HG03103 (cell line): ENCODE data around the gene CNTN1.

Experiments used
- ATAC-seq: cut with Tn5 transposase; IDR thresholded peaks from one replicate; pipeline ENCODE4 v1.9.1; 2021; ENCODE audit warnings: low read depth; ENCODE audit not compliant: unreplicated experiment

CNTN1 gene

DNA sequence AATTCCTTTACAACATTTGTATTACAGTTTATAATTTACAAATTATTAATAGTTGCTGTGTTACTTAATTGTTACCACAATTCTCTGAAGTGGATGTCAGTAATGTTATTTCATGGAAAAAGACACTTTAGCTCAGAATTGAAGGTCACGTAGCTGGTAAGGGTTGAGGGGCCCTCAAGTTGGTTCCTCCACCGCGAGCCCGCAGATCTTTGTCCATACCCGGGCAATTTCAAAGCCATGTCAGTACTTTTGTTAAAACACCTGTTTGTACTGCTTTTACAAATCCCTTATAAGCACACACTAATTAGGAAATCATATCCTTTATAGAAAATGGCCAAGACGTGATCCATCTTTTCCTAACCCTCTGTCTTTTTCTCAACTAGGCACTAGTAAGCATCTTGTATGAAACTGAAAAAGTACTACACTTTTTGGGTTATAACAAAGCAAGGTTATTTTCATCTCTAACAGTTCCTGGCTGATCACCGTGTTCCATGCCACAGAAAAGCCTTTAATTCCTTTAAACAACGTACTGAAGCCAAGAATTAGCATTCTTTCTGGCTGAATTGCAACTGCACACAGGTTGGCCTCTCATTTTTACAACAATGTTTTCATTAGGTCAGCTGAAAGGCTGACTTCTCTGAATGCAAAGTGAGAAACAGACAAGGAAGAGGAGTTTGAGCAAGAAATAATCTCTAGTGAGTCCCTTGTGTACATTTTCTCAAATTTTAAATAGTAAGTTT, 76.1 kb downstream of the CNTN1 start:
- ATAC-seq = no peak

DNA sequence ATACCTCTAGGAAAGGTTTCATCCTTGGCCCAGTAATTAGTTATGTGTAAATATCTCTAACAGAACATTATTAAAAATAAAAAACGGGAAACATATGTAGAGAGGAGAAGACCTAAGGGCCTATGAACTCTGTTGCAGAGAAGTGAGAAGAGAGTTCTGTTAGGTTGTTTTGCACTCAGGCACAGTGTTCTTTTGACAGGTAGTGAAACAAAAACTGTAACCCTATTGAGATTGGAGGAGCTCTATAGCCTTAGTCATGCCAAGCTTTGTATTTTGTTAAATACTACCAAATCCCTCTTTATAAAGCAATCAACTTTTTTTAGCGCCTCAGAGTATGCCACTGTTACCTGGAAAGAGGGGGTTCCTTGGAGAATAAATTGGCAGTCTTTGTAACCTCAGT, 77.6 kb downstream of the CNTN1 start:
- ATAC-seq = no peak

DNA sequence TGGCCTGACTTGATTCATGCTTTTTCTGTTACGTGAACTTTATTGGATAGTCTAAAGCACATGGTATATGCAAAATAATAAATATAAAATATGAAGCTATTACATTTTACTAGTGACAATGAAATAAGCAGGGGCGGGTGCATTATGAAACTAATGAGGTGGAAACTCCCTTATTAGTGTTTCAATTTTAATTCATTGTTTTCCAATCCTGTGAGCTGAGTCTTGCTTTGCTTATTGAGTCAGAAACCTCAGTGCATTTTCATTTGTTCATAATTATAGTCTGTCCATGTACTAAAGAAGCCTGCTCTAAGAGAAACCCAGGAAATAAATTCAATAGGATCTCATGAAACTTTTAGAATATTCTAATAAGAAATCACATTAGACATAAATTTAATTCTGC, 78.5 kb downstream of the CNTN1 start:
- no peak for ATAC-seq

DNA sequence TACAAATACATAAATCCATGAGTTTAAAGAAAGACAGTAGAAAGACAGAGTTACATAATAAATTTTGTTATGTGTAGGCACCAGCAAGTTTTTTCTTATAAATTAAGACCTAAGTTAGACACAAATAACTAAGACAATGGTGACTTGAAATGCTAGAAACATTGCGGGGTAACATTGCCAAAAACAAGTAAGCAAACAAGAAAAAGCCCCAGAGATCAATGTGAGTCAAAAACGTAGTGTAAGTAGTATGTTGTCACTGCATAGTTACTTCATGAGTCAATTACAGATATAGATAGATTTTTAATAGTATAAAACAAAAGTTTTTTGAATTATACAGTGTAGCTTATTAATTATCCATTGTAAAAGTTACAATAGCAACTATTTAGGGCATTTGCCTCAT, 83.4 kb downstream of the CNTN1 start:
- ATAC-seq = no peak

GRCh38 chr12:40784102-40784501, 91.9 kb downstream of the CNTN1 start:
- no peak for ATAC-seq

DNA sequence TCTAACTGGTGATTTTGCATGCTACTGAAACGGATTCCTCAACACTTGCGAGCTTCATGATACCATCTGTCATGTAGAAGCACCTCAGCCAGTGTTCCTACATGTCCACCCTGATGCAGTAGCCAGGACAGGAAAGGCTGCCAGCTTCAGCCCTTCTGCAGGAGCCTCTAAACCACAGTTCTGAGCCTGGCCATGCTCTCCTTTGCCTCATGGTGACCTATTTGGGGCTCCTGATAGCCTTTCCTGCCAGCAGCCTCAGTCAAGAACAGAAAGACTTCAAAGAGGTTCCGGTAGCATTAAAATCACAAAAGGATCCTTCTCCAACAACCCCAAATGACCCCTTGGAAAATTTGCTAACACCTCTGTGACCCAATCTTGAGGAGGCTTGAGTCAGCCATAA, 96.0 kb downstream of the CNTN1 start:
- no peak for ATAC-seq

GRCh38 chr12:40792792-40793386, 100.7 kb downstream of the CNTN1 start:
- no peak for ATAC-seq

GRCh38 chr12:40793471-40793870, 101.2 kb downstream of the CNTN1 start:
- no peak for ATAC-seq

DNA sequence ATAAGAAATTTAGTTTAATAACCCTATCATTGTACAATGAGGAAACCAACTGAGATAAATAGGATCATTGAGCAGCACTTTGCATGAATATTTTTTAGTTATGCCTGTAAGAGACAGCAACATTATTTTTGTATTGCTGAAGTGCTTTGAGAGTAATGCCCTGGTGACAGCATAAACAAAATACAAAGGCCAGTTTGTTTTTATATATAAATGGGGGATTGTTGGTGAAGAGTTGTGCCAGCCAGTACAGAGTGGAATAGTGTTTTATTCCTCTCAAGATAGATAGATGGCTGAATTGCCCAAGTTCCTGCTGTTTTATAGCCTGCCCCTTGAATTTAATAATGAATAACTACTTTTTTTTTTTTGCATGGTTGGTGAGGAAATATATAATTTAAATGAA, 101.8 kb downstream of the CNTN1 start:
- ATAC-seq = no peak

- no peak for ATAC-seq
Observed at GRCh38 chr12:40801082-40801481, 108.8 kb downstream of the CNTN1 start.

DNA sequence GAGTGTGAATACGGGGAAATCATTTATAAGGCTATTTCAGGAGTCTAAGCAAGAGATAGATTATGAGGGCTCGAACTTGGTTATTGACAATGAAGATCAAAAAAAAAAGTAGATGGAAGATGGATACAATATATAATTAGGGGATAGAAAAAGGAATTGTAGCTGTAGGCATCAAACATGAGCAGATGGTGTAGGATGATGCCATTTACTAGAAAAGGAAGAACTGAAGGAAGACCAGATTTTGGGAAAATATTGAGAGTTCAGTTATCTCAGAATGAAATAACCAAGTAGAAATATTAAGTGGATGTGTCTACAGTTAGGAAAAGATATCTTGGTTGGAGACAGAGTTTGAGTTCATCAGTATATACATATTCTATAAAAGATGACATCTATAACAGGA, 109.6 kb downstream of the CNTN1 start:
- ATAC-seq = no peak

DNA sequence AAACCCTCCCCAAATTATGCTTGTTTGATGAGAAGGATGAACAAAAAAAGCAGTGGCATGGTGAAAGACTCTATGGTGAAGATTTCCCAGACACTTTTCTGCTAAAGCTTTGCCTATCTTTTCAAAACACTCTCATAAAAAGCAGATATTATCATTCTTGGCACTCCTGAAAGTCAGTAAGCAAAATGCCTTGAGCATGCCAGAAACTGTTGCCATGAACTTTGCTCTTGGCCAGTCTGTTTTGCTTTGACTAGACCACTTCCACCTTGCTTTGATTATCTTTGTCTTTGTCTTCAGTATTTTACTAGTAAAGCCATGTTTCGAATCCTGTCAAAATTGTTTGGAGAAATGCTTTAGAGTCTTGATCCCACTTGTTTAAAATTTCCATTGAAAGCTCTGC, 110.4 kb downstream of the CNTN1 start:
- ATAC-seq = no peak

GRCh38 chr12:40819436-40820108, 127.3 kb downstream of the CNTN1 start:
- ATAC-seq = no peak

DNA sequence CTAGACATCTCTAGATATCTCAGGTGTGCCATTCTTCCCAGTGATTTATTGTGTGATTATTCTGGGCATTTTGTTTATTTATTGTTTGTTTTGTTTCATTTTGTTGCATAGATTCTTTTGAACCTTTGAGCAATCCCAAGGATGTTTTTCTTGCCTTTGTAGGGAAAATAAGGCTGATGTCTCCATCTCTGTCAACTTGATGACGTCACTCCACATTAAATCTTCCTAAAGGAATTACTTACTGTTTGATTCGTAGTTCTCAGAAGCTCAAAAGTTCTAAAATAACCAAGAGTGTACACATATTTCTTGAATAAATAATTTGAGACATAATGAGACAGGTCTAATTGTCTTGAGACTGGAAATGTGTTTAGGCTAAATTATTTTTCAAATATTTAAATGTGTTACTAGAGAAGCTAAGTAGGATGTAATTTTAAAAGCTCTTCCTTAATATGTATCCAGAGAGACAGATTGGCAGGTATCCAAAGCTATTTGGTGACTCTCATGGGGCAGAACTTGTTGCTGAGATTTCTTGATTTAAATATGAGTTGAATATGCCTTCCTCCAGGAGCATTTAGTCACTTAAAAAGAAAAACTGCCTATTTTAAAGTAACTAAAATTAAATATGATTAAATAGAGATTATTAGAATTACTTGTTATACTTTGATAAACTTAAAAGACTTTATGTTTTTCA, 128.7 kb downstream of the CNTN1 start:
- no peak for ATAC-seq

- ATAC-seq = no peak
Observed at GRCh38 chr12:40825156-40825555, 132.9 kb downstream of the CNTN1 start.

DNA sequence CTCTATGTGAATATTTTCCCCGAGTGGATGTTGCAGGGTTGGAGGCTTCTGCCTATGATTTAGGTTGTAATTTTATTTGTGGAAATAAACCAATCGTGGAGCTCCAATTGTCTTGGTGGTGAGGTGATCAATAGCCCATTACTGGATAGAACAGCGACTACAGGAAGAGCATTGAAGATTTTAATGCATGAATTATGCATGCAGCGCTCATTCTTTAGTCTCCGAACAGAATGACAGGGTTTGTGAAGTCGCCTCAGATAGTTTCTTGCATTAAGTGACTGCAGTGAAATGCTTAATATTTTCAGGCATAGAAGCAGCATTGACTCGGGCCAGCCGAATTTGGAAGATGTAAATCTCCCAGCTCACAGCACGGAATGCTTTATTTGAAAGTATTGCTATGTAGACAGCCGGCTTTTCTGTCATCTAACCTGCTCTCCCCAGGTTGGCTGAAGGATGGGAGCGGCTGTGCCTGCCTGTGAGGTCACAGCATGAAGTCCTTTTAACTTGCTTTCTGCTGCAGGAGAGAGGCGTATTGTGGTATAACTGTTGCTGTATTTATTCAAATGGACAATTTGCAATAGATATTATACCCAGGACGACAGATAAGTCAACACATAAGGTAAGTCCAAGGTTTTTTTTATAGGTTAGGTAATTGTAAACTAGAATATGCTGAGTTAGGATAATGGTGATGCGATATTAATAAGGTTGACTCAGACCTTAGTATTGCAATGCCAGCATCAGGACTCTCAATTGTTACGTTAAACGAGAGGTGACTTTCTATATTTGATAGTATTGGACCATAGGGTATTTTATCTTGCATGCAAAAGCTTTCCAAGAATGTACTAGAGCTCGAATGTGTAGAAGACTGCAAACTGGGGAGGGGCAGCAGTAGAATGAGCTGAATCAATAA, 135.7 kb downstream of the CNTN1 start:
- no peak for ATAC-seq

GRCh38 chr12:40828593-40828990, 136.4 kb downstream of the CNTN1 start:
- no peak for ATAC-seq

GRCh38 chr12:40829738-40830144, 137.5 kb downstream of the CNTN1 start:
- ATAC-seq = no peak

DNA sequence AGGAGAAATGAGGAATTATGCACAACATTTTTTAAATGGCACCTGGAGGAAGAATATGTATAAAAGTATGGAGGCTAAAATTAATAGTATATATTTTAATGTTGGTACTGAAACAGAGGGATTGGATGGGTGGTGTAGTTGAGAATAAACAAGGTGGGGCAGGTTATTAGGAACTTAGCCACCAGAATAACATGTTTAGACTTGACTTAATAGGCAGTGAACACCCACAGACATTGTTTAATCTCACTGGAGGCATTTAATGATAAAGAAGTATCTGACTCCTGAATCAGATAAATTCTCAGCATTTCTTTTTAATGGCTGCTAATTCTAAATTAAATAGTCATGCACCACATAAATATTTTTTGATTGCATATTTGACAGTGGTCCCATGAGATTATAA, 139.7 kb downstream of the CNTN1 start:
- no peak for ATAC-seq

DNA sequence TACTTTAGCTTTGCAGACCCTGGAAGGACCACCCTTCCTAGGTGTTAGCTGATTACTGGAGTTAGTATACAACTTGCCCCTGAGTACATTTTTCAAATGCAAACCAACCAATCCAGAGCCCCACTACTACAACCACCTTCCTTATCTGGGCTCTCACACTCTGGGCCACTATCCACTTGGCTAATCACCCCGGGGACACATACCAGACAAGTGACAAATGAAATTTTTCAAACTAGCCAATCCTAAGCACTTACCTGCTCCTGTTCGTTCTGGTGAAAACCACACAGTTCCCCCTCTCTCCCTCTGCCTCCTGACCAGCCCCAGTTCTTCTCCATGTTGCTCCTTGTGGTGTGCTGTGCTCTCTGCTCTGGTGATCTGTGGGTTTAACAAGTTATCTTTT, 140.4 kb downstream of the CNTN1 start:
- no peak for ATAC-seq
